HepG2 (cell line): ENCODE results near the gene STUM. TPM values are rescaled to one million over a fixed set of nuclear protein-coding genes. Genes with fewer than 3 reads are reported as not detected.

Experiments used
- ARNTL ChIP-seq: sonication (generic); formaldehyde crosslinking; IDR thresholded peaks from 2 replicates; pipeline ENCODE4 v1.4.0; 2020; ENCODE audit warnings: mild to moderate bottlenecking, missing genetic modification reagents
- GABPA ChIP-seq, 2 experiments: IDR thresholded peaks; 2 replicates each; pipeline ENCODE4 v1.6.1; 2011 to 2016; ENCODE audit warnings: low read depth in 2 of 2, low read length in 1 of 2, missing biosample characterization in 1 of 2, missing genetic modification characterization in 1 of 2
- KDM5A ChIP-seq: fragments of 200-600 bp; sonication (generic); IDR thresholded peaks from 2 replicates; pipeline ENCODE4 v1.7.0; 2018; ENCODE audit warnings: antibody characterized with exemption, mild to moderate bottlenecking, low read length, borderline replicate concordance
- PPARG ChIP-seq: conservative IDR thresholded peaks from 2 replicates; pipeline ENCODE4 v1.6.1; 2016; ENCODE audit warnings: missing biosample characterization, missing genetic modification reagents
- RFX1 ChIP-seq: fragments of 450-650 bp; IDR thresholded peaks from 2 replicates; pipeline ENCODE4 v1.6.1; 2017
- SP2 ChIP-seq: sonication (generic); formaldehyde crosslinking; IDR thresholded peaks from 2 replicates; pipeline ENCODE4 v1.5.1; 2020; ENCODE audit warnings: mild to moderate bottlenecking, missing genetic modification reagents
- SRSF9 ChIP-seq: fragments of 200-400 bp; formaldehyde crosslinking; IDR thresholded peaks from 2 replicates; pipeline ENCODE4 v1.6.1; 2018; ENCODE audit warnings: borderline replicate concordance, mild to moderate bottlenecking, low read depth, low read length; ENCODE audit not compliant: insufficient read depth, poor library complexity, severe bottlenecking
- TGIF2 ChIP-seq: IDR thresholded peaks from 2 replicates; pipeline ENCODE4 v1.6.1; 2016; ENCODE audit warnings: control low read depth, missing compliant biosample characterization
- ZBTB20 ChIP-seq: sonication (generic); formaldehyde crosslinking; IDR thresholded peaks from 2 replicates; pipeline ENCODE4 v1.8.1; 2023; ENCODE audit warnings: missing genetic modification reagents, low read depth, mild to moderate bottlenecking, borderline replicate concordance
- ZNF207 ChIP-seq: fragments of 450-650 bp; IDR thresholded peaks from 2 replicates; pipeline ENCODE4 v1.6.1; 2016; ENCODE audit warnings: antibody characterized with exemption, borderline replicate concordance
- ZNF333 ChIP-seq: sonication (generic); formaldehyde crosslinking; IDR thresholded peaks from 2 replicates; pipeline ENCODE4 v1.4.0; 2020; ENCODE audit warnings: mild to moderate bottlenecking, missing genetic modification reagents, borderline replicate concordance
- ZNF501 ChIP-seq: sonication (generic); formaldehyde crosslinking; IDR thresholded peaks from 2 replicates; pipeline ENCODE4 v1.5.1; 2020; ENCODE audit warnings: mild to moderate bottlenecking, moderate library complexity, missing genetic modification reagents
- polyA plus RNA-seq, 8 experiments: library from polyadenylated mRNA; depleted of rRNA in 3 of 8; stranded (reverse) in 7 of 8; unstranded in 1 of 8; fragments of >200 nt; fragmentation: Illumina TruSeq in 4 of 8; extraction: Trizol in 4 of 8; gene quantifications; 2 replicates each; pipeline versions ENCODE4 v1.2.1 to v1.2.3, GENCODE V29; 2011 to 2016; ENCODE audit warnings: low read depth in 4 of 8, missing spikeins in 1 of 8, mixed read lengths in 1 of 8; ENCODE audit not compliant: insufficient read depth in 1 of 8
- total RNA-seq, 5 experiments: library from RNA; depleted of rRNA; stranded (reverse); fragments of >200 nt; fragmentation: Illumina TruSeq; extraction: Trizol; gene quantifications; 2 replicates each; pipeline ENCODE4 v1.2.3, GENCODE V29; 2016; ENCODE audit warnings: low read depth in 1 of 5
- TF ChIP-seq, protein P1 (sequence below): sonication (generic); formaldehyde crosslinking; IDR thresholded peaks from 2 replicates; pipeline ENCODE4 v1.4.0; 2020; ENCODE audit warnings: missing genetic modification reagents
- TF ChIP-seq, protein P2 (sequence below): sonication (generic); formaldehyde crosslinking; IDR thresholded peaks from 2 replicates; pipeline ENCODE4 v1.4.0; 2020; ENCODE audit warnings: missing genetic modification reagents, low read depth, mild to moderate bottlenecking, borderline replicate concordance
- TF ChIP-seq, protein P3 (sequence below): sonication (generic); formaldehyde crosslinking; IDR thresholded peaks from 2 replicates; pipeline ENCODE4 v1.5.1; 2020; ENCODE audit warnings: mild to moderate bottlenecking, missing genetic modification reagents, moderate library complexity
- TF ChIP-seq, protein P4 (sequence below): sonication (generic); formaldehyde crosslinking; IDR thresholded peaks from 2 replicates; pipeline ENCODE4 v1.5.1; 2020; ENCODE audit warnings: mild to moderate bottlenecking, missing genetic modification reagents, moderate library complexity
- TF ChIP-seq, protein P5 (sequence below): IDR thresholded peaks from 2 replicates; pipeline ENCODE4 v1.6.1; 2016; ENCODE audit warnings: mild to moderate bottlenecking, missing biosample characterization, missing genetic modification reagents

STUM gene
- total and polyA plus RNA-seq, 2 of the 13 experiments (the other 11 are each of a cell fraction or from before 2014, with no cell fraction given), result not detected

DNA sequence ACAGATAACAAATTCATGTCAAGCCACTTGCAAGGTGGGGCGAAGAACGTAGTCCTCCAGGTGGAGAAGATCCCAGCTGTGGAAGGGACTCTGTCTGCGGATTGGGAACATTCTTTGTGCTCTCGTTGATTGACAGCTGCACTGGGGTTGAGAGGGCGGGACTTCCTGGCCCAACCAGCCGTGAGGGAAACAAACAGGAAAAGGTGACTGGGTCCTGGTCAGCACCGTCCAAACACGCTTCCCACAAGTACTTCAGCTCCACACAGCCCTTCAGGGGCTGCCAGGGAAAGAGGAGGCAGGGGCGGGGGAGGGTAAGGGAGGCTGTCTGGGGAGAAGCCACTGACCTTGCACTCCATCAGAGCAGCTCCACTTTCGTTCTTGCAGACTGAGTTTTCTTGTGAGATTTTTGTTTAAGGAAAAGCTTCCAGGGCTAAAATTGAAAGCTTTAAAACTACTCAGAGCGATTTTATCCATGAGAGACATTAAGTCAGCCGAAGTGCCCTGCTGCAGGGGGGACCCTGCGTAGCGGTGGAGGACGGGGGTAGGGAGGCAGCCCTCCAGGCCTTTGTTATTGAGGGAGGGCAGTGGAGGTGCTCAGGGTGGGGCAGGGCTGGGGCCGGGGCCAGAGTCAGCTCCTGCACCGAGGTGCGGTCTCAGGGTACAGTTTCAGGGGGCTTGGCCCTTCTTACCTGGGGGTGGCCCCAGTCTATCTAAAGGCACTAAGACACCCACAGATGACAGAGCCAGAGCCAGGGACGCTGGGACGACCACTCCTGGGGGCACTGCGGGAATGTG, 21.6 kb upstream of the STUM start (continued):
- TF ChIP-seq, protein P1, sequence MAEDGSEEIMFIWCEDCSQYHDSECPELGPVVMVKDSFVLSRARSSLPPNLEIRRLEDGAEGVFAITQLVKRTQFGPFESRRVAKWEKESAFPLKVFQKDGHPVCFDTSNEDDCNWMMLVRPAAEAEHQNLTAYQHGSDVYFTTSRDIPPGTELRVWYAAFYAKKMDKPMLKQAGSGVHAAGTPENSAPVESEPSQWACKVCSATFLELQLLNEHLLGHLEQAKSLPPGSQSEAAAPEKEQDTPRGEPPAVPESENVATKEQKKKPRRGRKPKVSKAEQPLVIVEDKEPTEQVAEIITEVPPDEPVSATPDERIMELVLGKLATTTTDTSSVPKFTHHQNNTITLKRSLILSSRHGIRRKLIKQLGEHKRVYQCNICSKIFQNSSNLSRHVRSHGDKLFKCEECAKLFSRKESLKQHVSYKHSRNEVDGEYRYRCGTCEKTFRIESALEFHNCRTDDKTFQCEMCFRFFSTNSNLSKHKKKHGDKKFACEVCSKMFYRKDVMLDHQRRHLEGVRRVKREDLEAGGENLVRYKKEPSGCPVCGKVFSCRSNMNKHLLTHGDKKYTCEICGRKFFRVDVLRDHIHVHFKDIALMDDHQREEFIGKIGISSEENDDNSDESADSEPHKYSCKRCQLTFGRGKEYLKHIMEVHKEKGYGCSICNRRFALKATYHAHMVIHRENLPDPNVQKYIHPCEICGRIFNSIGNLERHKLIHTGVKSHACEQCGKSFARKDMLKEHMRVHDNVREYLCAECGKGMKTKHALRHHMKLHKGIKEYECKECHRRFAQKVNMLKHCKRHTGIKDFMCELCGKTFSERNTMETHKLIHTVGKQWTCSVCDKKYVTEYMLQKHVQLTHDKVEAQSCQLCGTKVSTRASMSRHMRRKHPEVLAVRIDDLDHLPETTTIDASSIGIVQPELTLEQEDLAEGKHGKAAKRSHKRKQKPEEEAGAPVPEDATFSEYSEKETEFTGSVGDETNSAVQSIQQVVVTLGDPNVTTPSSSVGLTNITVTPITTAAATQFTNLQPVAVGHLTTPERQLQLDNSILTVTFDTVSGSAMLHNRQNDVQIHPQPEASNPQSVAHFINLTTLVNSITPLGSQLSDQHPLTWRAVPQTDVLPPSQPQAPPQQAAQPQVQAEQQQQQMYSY (CRISPR knock-in tag), result no peak
- TF ChIP-seq, protein P2, sequence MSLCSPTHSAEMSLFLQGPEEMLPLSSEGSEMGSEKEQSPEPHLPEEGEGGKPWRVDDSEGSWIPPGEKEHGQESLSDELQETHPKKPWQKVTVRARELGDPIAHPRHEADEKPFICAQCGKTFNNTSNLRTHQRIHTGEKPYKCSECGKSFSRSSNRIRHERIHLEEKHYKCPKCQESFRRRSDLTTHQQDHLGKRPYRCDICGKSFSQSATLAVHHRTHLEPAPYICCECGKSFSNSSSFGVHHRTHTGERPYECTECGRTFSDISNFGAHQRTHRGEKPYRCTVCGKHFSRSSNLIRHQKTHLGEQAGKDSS, result no peak
- no peak for TF ChIP-seq PPARG (CRISPR knock-in tag)
- TF ChIP-seq ARNTL (CRISPR knock-in tag), result no peak
- TF ChIP-seq, protein P3, sequence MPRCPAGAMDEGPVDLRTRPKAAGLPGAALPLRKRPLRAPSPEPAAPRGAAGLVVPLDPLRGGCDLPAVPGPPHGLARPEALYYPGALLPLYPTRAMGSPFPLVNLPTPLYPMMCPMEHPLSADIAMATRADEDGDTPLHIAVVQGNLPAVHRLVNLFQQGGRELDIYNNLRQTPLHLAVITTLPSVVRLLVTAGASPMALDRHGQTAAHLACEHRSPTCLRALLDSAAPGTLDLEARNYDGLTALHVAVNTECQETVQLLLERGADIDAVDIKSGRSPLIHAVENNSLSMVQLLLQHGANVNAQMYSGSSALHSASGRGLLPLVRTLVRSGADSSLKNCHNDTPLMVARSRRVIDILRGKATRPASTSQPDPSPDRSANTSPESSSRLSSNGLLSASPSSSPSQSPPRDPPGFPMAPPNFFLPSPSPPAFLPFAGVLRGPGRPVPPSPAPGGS (CRISPR knock-in tag), result no peak
- no peak for TF ChIP-seq TGIF2 (CRISPR knock-in tag)
- TF ChIP-seq KDM5A, result no peak
- TF ChIP-seq, protein P4, sequence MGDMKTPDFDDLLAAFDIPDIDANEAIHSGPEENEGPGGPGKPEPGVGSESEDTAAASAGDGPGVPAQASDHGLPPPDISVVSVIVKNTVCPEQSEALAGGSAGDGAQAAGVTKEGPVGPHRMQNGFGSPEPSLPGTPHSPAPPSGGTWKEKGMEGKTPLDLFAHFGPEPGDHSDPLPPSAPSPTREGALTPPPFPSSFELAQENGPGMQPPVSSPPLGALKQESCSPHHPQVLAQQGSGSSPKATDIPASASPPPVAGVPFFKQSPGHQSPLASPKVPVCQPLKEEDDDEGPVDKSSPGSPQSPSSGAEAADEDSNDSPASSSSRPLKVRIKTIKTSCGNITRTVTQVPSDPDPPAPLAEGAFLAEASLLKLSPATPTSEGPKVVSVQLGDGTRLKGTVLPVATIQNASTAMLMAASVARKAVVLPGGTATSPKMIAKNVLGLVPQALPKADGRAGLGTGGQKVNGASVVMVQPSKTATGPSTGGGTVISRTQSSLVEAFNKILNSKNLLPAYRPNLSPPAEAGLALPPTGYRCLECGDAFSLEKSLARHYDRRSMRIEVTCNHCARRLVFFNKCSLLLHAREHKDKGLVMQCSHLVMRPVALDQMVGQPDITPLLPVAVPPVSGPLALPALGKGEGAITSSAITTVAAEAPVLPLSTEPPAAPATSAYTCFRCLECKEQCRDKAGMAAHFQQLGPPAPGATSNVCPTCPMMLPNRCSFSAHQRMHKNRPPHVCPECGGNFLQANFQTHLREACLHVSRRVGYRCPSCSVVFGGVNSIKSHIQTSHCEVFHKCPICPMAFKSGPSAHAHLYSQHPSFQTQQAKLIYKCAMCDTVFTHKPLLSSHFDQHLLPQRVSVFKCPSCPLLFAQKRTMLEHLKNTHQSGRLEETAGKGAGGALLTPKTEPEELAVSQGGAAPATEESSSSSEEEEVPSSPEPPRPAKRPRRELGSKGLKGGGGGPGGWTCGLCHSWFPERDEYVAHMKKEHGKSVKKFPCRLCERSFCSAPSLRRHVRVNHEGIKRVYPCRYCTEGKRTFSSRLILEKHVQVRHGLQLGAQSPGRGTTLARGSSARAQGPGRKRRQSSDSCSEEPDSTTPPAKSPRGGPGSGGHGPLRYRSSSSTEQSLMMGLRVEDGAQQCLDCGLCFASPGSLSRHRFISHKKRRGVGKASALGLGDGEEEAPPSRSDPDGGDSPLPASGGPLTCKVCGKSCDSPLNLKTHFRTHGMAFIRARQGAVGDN (CRISPR knock-in tag), result 0 out of 2 replicates have a peak, but pooled peaks have one; percentile 7
- peak; percentile 69 for TF ChIP-seq SP2 (CRISPR knock-in tag)
- TF ChIP-seq, protein P5, sequence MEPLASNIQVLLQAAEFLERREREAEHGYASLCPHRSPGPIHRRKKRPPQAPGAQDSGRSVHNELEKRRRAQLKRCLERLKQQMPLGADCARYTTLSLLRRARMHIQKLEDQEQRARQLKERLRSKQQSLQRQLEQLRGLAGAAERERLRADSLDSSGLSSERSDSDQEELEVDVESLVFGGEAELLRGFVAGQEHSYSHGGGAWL, result no peak
- peak; percentile 55 for TF ChIP-seq GABPA (IDR thresholded peaks at IDR 0.05; ENCODE audit: low read depth, low read length)
- TF ChIP-seq GABPA (CRISPR knock-in tag; IDR thresholded peaks at IDR 0.05; ENCODE audit: low read depth), result peak; percentile 85
- TF ChIP-seq ZNF333, result no peak
- TF ChIP-seq ZBTB20 (CRISPR knock-in tag), result no peak
- no peak for TF ChIP-seq SRSF9
- TF ChIP-seq RFX1, result no peak
- TF ChIP-seq ZNF501, result no peak
- no peak for TF ChIP-seq ZNF207
